Measurements from ENCODE around the gene SHANK2. TPM values are rescaled to one million over a fixed set of nuclear protein-coding genes. Genes with fewer than 3 reads are reported as not detected.

SHANK2 gene
- polyA plus RNA-seq, 1 donor (not counting 4 experiments of a cell fraction or from before 2014, with no cell fraction given) = 0.22 TPM

DNA sequence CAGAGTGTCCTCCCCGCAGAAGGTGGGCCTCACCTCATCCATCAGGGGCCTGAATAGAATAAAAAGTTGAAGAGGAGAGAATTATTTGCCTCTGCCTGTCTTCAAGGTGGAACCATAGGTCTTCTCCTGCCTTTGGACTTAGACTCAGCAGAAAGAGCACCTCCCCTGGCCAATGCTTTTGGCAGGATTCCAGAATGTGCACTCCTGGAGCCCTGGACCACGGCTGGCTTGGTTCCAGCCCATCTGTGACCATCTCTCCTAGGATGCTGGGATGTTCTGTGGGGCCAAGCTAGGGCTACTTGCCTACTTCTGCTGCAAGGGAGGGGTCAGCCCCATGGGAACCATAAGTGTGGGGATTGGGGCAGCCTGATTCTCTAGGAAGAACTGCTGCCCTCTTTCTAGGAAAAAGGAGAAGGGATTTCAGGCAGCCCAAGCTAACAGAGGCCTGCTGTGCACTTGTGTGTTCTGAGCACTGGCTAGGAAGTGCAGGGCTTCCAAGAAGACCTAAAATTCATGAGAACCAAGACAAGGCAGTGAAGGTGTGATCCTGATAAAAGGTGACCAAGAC, 32.2 kb upstream of the SHANK2 start:
- Histone ChIP-seq H3K4me2 (ENCODE audit: control insufficient read depth, extremely low read depth, insufficient read depth, low read depth, low read length) (peak overlapping the region; percentile 60), H4K20me1 (ENCODE audit: control insufficient read depth, extremely low read depth, insufficient read depth, low read length) (no peaks in the 10 kb centered on the region), H3K9ac (ENCODE audit: control insufficient read depth, extremely low read depth, insufficient read depth, low read length) (no peak overlapping the region), H3K9me3 (ENCODE audit: control insufficient read depth, low read depth, low read length) (no peaks in the 10 kb centered on the region), H3K27ac (ENCODE audit: control insufficient read depth, insufficient read depth, low read length) (no peak overlapping the region), H3K4me1 (ENCODE audit: control insufficient read depth, extremely low read depth, insufficient read depth, low read length) (peaks cover 41% of the 10 kb centered on the region), H3K36me3 (ENCODE audit: control insufficient read depth in 2 of 2, extremely low read depth in 1 of 2, insufficient read depth in 2 of 2, low read length in 2 of 2) (no peaks in the 10 kb centered on the region), H3K9me1 (ENCODE audit: control insufficient read depth, extremely low read depth, insufficient read depth, low read length) (no peaks in the 10 kb centered on the region), H3K79me2 (ENCODE audit: control insufficient read depth, insufficient read depth, low read length) (no peaks in the 10 kb centered on the region), H2AFZ (ENCODE audit: control insufficient read depth, low read length) (no peak overlapping the region), H3K4me3 (ENCODE audit: control insufficient read depth in 2 of 3, extremely low read depth in 1 of 3, insufficient read depth in 2 of 3, low read depth in 1 of 3, low read length in 3 of 3) (no peak overlapping the region), H3K27me3 (ENCODE audit: control insufficient read depth, extremely low read depth, insufficient read depth, low read length) (no peaks in the 10 kb centered on the region)
- DNase-seq (ENCODE audit: low read depth, low spot score) (no peak), FAIRE-seq (no peak)
- dilution Hi-C loops (cut with MboI; ENCODE audit: extremely low pct_ligation_motif_present, low sequenced_read_pairs) = no loop called here
- TF ChIP-seq, protein P1, sequence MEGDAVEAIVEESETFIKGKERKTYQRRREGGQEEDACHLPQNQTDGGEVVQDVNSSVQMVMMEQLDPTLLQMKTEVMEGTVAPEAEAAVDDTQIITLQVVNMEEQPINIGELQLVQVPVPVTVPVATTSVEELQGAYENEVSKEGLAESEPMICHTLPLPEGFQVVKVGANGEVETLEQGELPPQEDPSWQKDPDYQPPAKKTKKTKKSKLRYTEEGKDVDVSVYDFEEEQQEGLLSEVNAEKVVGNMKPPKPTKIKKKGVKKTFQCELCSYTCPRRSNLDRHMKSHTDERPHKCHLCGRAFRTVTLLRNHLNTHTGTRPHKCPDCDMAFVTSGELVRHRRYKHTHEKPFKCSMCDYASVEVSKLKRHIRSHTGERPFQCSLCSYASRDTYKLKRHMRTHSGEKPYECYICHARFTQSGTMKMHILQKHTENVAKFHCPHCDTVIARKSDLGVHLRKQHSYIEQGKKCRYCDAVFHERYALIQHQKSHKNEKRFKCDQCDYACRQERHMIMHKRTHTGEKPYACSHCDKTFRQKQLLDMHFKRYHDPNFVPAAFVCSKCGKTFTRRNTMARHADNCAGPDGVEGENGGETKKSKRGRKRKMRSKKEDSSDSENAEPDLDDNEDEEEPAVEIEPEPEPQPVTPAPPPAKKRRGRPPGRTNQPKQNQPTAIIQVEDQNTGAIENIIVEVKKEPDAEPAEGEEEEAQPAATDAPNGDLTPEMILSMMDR (optimal IDR thresholded peaks at IDR 0.05 in 1 of 3, IDR thresholded peaks at IDR 0.05 in 1 of 3, conservative IDR thresholded peaks at IDR 0.05 in 1 of 3; ENCODE audit: extremely low read depth in 1 of 3, insufficient read depth in 2 of 3, low read length in 3 of 3) = no peak
- TF ChIP-seq EZH2 (IDR thresholded peaks at IDR 0.05; ENCODE audit: low read length) = no peak

DNA sequence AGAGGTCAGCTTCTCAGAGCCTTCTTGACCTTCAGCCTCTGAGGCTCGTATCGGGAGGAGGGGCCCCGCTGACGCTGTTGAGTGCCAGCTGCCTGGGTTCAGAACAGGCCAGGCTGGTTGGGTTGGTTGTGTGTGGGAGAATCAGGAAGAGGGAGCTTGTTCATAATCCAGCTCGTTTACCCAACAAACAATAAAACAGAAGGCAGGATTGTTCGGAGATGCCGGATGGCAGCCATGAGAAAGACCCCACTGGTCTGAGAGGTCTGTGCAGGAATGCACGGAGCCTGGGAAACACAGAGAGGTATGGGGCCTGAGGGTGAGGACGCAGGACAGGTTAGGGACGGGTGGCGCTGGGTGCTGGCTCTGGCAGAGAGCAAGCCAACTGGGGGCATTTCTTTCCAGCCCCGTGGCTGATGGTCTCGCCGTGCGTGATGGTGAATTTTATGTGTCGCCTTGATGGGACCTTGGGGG, 31.6 kb upstream of the SHANK2 start:
- H3K27ac ChIP-seq (ENCODE audit: control insufficient read depth, insufficient read depth, low read length) = no peak overlapping the region
- peak overlapping the region; percentile 68 for H2AFZ ChIP-seq (ENCODE audit: control insufficient read depth, low read length)
- FAIRE-seq = no peak

More for the DNA sequence above, 31.6 kb upstream of the SHANK2 start:
- no peak overlapping the region for H3K9ac ChIP-seq (ENCODE audit: control insufficient read depth, extremely low read depth, insufficient read depth, low read length)
- peak overlapping the region; percentile 60 for H3K4me2 ChIP-seq (ENCODE audit: control insufficient read depth, extremely low read depth, insufficient read depth, low read depth, low read length)
- H4K20me1 ChIP-seq (ENCODE audit: control insufficient read depth, extremely low read depth, insufficient read depth, low read length) = no peaks in the 10 kb centered on the region
- H3K4me1 ChIP-seq (ENCODE audit: control insufficient read depth, extremely low read depth, insufficient read depth, low read length) = peaks cover 41% of the 10 kb centered on the region
- TF ChIP-seq, protein P1 (optimal IDR thresholded peaks at IDR 0.05 in 1 of 3, IDR thresholded peaks at IDR 0.05 in 1 of 3, conservative IDR thresholded peaks at IDR 0.05 in 1 of 3; ENCODE audit: extremely low read depth in 1 of 3, insufficient read depth in 2 of 3, low read length in 3 of 3) = no peak
- peak overlapping the region in 1 of 3 experiments; percentile 10 for H3K4me3 ChIP-seq (ENCODE audit: control insufficient read depth in 2 of 3, extremely low read depth in 1 of 3, insufficient read depth in 2 of 3, low read depth in 1 of 3, low read length in 3 of 3)
- dilution Hi-C loops (cut with MboI; ENCODE audit: extremely low pct_ligation_motif_present, low sequenced_read_pairs) = no loop called here
- no peaks in the 10 kb centered on the region for H3K9me3 ChIP-seq (ENCODE audit: control insufficient read depth, low read depth, low read length)
- no peaks in the 10 kb centered on the region for H3K27me3 ChIP-seq (ENCODE audit: control insufficient read depth, extremely low read depth, insufficient read depth, low read length)
- DNase-seq (ENCODE audit: low read depth, low spot score) = no peak
- H3K79me2 ChIP-seq (ENCODE audit: control insufficient read depth, insufficient read depth, low read length) = no peaks in the 10 kb centered on the region
- no peaks in the 10 kb centered on the region for H3K9me1 ChIP-seq (ENCODE audit: control insufficient read depth, extremely low read depth, insufficient read depth, low read length)
- no peaks in the 10 kb centered on the region for H3K36me3 ChIP-seq (ENCODE audit: control insufficient read depth in 2 of 2, extremely low read depth in 1 of 2, insufficient read depth in 2 of 2, low read length in 2 of 2)
